ENCODE data around the gene APP. TPM values are rescaled to one million over a fixed set of nuclear protein-coding genes. Genes with fewer than 3 reads are reported as not detected.
A peak's percentile ranks its signal among the peaks of the same experiment; 100 is the strongest.

The APP gene
- total RNA-seq, 2 donors from 2014 or later = 256 to 423 TPM

DNA sequence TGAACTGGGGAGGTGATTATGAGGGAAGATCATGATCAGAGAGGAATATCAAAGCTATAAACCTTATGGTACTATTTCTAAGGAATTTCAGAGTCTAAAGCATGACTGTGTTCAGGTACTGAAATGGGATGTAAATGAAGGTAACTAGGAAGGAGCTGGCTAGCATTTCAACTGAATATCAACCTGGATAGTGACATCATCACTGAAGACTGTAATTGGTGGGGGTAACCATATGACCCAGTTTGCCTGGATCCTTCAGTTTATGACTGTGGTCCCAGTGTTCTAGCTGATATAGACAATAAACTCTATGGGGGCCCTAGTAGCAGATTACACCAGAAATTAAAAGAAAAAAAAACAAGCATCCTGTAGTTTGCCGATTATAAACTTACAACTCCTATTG, 120.8 kb downstream of the APP start:
- WGBS, 2 donors = 94 to 95% methylated on average over 1 of the region's 1 CpG
- Histone ChIP-seq H3K36me3 (replicated peaks in 1 of 2; ENCODE audit: insufficient read depth in 1 of 2, low read depth in 2 of 2) (peaks cover 0 to 3% of the 10 kb centered on the region in 2 donors), H3K27me3 (no peaks in the 10 kb centered on the region)

DNA sequence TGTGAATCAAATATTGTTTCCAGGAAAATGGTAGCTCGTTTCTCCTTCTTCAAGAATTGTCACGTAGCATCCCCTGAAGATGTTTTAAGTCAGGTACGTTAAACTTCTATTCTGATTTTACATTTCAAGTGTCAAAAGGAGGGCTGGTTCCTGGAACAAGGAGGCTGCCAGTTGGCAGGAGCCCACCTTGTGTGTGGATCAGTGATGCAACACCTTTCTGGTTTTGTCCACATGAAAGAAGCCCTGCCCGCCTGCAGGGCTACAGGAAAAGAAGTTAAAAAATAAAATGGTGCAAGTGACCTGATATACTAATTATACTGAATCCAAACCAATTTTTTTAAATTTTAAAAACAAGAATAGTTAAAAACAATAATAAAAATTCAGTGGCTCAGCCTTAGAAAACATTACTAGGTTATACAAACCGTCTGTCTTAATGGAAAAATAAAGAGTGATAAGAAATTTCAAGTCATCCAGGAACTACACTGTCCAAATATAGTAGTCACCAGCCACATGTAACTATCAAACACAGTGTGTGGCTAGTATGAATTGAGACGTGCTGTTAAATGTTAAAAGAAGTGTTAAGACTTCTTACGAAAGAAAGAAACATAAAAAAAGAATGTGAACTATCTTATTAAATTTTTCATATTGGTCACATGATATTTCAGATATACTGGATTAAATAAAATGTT, 123.1 kb downstream of the APP start:
- 43 to 54% methylated on average over 7 of the region's 7 CpGs for WGBS, 2 donors
- ATAC-seq = peak; percentile 86
- peak; percentile 56 to 74 (median 64) for DNase-seq
- peak overlapping the region in 2 of 4 donors; percentile 1 to 67 for H3K27ac ChIP-seq
- peaks cover 5% of the 10 kb centered on the region for H3K4me1 ChIP-seq
- intact Hi-C loops (cut with DNase I) = no loop called here
- H3K27me3 ChIP-seq = no peaks in the 10 kb centered on the region
- H3K36me3 ChIP-seq (replicated peaks in 1 of 2; ENCODE audit: insufficient read depth in 1 of 2, low read depth in 2 of 2) = peaks cover 0 to 3% of the 10 kb centered on the region in 2 donors
- no peak overlapping the region for H3K4me3 ChIP-seq
- TF ChIP-seq, protein P1, sequence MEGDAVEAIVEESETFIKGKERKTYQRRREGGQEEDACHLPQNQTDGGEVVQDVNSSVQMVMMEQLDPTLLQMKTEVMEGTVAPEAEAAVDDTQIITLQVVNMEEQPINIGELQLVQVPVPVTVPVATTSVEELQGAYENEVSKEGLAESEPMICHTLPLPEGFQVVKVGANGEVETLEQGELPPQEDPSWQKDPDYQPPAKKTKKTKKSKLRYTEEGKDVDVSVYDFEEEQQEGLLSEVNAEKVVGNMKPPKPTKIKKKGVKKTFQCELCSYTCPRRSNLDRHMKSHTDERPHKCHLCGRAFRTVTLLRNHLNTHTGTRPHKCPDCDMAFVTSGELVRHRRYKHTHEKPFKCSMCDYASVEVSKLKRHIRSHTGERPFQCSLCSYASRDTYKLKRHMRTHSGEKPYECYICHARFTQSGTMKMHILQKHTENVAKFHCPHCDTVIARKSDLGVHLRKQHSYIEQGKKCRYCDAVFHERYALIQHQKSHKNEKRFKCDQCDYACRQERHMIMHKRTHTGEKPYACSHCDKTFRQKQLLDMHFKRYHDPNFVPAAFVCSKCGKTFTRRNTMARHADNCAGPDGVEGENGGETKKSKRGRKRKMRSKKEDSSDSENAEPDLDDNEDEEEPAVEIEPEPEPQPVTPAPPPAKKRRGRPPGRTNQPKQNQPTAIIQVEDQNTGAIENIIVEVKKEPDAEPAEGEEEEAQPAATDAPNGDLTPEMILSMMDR (IDR thresholded peaks at IDR 0.05) = peak in 1 of 7 experiments; percentile 7
- TF ChIP-seq POLR2A (IDR thresholded peaks at IDR 0.05) = no peak
- H3K9me3 ChIP-seq = no peaks in the 10 kb centered on the region

More for the DNA sequence above, 120.8 kb downstream of the APP start:
- no peak for TF ChIP-seq POLR2A (IDR thresholded peaks at IDR 0.05)
- TF ChIP-seq, protein P1 (IDR thresholded peaks at IDR 0.05) = no peak
- ATAC-seq (no peak), DNase-seq (no peak)
- Histone ChIP-seq H3K4me3 (no peak overlapping the region), H3K9me3 (no peaks in the 10 kb centered on the region), H3K4me1 (peaks cover 13% of the 10 kb centered on the region), H3K27ac (no peak overlapping the region)
- intact Hi-C loops (cut with DNase I) = no loop called here

DNA sequence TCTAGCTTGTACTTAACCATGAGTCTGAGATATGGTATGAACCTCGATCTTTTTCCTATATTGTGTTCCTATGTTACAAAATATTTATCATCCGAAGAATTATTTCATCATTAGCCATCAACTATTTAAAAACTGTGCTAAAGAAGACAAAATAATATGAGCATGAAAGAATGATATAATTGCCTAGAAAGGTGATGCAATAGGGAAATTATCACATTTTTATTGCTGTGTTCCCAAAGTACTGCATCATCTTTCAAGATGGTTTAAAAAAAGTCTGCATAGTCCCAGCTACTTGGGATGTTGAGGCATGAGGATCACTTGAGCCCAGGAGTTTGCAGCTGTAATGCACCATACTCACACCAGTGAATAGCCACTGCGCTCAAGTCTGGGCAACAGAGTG, 126.7 kb downstream of the APP start:
- intact Hi-C loops (cut with DNase I) = no loop called here
- Histone ChIP-seq H3K27me3 (no peaks in the 10 kb centered on the region), H3K4me1 (peaks cover 5% of the 10 kb centered on the region), H3K36me3 (replicated peaks in 1 of 2; ENCODE audit: insufficient read depth in 1 of 2, low read depth in 2 of 2) (peaks cover 0 to 2% of the 10 kb centered on the region in 2 donors), H3K4me3 (no peak overlapping the region), H3K9me3 (no peaks in the 10 kb centered on the region), H3K27ac (no peak overlapping the region)
- TF ChIP-seq, protein P1 (IDR thresholded peaks at IDR 0.05) = no peak
- TF ChIP-seq POLR2A (IDR thresholded peaks at IDR 0.05) = no peak
- 78 to 81% methylated on average over 3 of the region's 3 CpGs for WGBS, 2 donors
- ATAC-seq = no peak
- DNase-seq = no peak

DNA sequence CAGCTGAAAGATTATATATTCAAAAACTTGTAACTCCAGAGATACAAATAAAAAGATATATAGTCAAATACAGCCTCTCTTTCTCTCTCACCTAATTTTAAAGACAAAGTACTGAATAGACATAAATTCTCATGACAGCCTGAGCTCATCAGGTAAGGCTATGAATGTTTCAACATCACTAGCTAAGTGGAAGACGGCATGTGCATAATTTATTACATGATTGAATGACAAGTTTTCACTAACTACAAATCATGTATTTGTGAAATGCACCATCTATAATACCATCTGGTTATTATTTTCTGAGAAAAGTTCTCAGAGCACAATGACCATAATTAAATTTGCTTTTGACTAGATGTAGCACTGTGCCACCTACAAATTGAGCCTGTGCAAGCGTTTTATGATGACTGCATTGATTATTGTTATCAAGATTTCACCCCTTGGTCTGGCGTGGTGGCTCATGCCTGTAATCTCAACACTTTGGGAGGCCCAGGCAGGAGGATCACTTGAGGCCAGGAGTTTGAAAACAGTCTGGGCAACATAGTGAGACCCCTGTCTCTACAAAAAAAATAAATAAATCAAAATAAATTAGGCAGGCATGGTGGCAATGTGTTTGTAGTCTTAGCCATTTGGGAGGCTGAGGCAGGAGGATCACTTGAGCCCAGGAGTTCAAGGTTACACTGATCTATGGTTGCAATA, 128.2 kb downstream of the APP start:
- Histone ChIP-seq H3K27ac (no peak overlapping the region), H3K4me3 (no peak overlapping the region), H3K27me3 (no peaks in the 10 kb centered on the region), H3K36me3 (replicated peaks in 1 of 2; ENCODE audit: insufficient read depth in 1 of 2, low read depth in 2 of 2) (peaks cover 0 to 2% of the 10 kb centered on the region in 2 donors), H3K4me1 (no peaks in the 10 kb centered on the region), H3K9me3 (no peaks in the 10 kb centered on the region)
- DNase-seq (no peak), ATAC-seq (no peak)
- TF ChIP-seq POLR2A (IDR thresholded peaks at IDR 0.05) = no peak
- TF ChIP-seq, protein P1 (IDR thresholded peaks at IDR 0.05) = no peak
- WGBS, 2 donors = 82 to 87% methylated on average over 3 of the region's 3 CpGs
- intact Hi-C loops (cut with DNase I) = no loop called here
